ENCODE results near the gene HIP1R. TPM values are rescaled to one million over a fixed set of nuclear protein-coding genes. Genes with fewer than 3 reads are reported as not detected.
A peak's percentile ranks its signal among the peaks of the same experiment; 100 is the strongest.

The HIP1R gene
- total and polyA plus RNA-seq, 2 of the 13 experiments (the other 11 are each of a cell fraction or from before 2014, with no cell fraction given): 18.4 to 25.5 TPM

DNA sequence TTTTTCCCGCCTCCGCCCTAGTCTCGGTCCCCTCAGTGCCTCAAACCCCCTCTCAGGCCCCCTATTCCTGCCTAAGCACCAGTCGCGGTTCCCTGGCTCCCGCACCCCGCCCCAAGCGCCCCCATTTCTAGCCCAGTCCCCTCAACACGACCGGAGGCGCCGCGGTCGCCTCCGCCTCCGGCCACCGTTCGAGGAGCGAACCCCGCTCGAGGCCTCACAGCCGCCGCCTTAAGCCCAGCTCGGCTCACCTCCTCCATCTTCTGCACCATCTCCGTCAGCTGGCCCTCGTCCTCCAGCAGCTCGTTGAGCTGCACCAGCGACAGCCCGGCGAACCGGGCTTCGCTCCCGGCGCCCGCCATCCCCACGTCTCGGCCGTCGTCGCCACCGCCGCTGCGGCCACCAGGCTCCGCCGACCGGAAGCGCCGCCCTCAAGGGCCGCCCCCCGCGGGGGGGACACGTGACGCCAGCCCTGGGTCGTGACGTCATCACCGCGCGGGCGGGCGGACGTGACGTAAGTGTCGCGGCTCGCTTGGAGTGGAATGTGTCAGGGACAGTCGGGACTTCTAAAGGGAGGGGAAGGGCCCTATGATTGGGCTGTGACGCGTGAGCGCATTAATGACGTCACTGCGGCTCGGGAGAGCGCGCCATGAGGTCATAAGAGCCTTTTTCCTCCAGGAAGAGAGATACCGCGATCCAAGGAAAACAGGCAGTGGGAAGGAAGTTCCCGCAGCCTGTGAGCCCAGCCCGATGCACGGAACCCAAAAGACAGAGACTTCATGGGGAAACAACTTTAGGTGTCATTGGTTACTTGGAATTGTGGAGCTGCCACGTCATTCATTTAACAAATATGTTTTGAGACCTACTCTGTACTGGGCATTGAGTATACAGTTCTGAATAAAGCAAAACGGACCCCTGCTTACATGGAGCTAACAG is 60.7 kb downstream of the HIP1R start, which contains the start of gene VPS37B (continued):
- TF ChIP-seq, protein P1, sequence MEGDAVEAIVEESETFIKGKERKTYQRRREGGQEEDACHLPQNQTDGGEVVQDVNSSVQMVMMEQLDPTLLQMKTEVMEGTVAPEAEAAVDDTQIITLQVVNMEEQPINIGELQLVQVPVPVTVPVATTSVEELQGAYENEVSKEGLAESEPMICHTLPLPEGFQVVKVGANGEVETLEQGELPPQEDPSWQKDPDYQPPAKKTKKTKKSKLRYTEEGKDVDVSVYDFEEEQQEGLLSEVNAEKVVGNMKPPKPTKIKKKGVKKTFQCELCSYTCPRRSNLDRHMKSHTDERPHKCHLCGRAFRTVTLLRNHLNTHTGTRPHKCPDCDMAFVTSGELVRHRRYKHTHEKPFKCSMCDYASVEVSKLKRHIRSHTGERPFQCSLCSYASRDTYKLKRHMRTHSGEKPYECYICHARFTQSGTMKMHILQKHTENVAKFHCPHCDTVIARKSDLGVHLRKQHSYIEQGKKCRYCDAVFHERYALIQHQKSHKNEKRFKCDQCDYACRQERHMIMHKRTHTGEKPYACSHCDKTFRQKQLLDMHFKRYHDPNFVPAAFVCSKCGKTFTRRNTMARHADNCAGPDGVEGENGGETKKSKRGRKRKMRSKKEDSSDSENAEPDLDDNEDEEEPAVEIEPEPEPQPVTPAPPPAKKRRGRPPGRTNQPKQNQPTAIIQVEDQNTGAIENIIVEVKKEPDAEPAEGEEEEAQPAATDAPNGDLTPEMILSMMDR (CRISPR knock-in tag; IDR thresholded peaks at IDR 0.05): no peak
- TF ChIP-seq, protein P2, sequence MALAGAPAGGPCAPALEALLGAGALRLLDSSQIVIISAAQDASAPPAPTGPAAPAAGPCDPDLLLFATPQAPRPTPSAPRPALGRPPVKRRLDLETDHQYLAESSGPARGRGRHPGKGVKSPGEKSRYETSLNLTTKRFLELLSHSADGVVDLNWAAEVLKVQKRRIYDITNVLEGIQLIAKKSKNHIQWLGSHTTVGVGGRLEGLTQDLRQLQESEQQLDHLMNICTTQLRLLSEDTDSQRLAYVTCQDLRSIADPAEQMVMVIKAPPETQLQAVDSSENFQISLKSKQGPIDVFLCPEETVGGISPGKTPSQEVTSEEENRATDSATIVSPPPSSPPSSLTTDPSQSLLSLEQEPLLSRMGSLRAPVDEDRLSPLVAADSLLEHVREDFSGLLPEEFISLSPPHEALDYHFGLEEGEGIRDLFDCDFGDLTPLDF (CRISPR knock-in tag; IDR thresholded peaks at IDR 0.05): no peak
- TF ChIP-seq HNRNPK (IDR thresholded peaks at IDR 0.05; ENCODE audit: low read depth, low read length, poor library complexity, severe bottlenecking): peak; percentile 17
- peak; percentile 100 for TF ChIP-seq CREB1 (IDR thresholded peaks at IDR 0.05)
- peak; percentile 97 for TF ChIP-seq CREB1 (CRISPR knock-in tag; IDR thresholded peaks at IDR 0.05)
- TF ChIP-seq EZH2 (conservative IDR thresholded peaks at IDR 0.05; ENCODE audit: low read depth, low read length): no peak
- TF ChIP-seq, protein P3, sequence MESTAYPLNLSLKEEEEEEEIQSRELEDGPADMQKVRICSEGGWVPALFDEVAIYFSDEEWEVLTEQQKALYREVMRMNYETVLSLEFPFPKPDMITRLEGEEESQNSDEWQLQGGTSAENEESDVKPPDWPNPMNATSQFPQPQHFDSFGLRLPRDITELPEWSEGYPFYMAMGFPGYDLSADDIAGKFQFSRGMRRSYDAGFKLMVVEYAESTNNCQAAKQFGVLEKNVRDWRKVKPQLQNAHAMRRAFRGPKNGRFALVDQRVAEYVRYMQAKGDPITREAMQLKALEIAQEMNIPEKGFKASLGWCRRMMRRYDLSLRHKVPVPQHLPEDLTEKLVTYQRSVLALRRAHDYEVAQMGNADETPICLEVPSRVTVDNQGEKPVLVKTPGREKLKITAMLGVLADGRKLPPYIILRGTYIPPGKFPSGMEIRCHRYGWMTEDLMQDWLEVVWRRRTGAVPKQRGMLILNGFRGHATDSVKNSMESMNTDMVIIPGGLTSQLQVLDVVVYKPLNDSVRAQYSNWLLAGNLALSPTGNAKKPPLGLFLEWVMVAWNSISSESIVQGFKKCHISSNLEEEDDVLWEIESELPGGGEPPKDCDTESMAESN (CRISPR knock-in tag; conservative IDR thresholded peaks at IDR 0.05): peak; percentile 40; the same call in 1 of the 2 replicates
- no peak for TF ChIP-seq MEF2D (CRISPR knock-in tag; IDR thresholded peaks at IDR 0.05)
- TF ChIP-seq CENPT (CRISPR knock-in tag; IDR thresholded peaks at IDR 0.05; ENCODE audit: low read depth): no peak
- no peak for TF ChIP-seq SMAD1 (CRISPR knock-in tag; IDR thresholded peaks at IDR 0.05; ENCODE audit: borderline replicate concordance, low read depth)
- TF ChIP-seq ELF3 (CRISPR knock-in tag; IDR thresholded peaks at IDR 0.05): peak; percentile 46; the same call in 1 of the 2 replicates
- TF ChIP-seq ZNF776 (CRISPR knock-in tag; IDR thresholded peaks at IDR 0.05): no peak
- no peak for TF ChIP-seq AKAP8 (CRISPR knock-in tag; IDR thresholded peaks at IDR 0.05)
- no peak for TF ChIP-seq KAT8 (CRISPR knock-in tag; IDR thresholded peaks at IDR 0.05)
- TF ChIP-seq, protein P4, sequence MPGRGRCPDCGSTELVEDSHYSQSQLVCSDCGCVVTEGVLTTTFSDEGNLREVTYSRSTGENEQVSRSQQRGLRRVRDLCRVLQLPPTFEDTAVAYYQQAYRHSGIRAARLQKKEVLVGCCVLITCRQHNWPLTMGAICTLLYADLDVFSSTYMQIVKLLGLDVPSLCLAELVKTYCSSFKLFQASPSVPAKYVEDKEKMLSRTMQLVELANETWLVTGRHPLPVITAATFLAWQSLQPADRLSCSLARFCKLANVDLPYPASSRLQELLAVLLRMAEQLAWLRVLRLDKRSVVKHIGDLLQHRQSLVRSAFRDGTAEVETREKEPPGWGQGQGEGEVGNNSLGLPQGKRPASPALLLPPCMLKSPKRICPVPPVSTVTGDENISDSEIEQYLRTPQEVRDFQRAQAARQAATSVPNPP (CRISPR knock-in tag; IDR thresholded peaks at IDR 0.05): no peak
- TF ChIP-seq ERF (CRISPR knock-in tag; IDR thresholded peaks at IDR 0.05): peak; percentile 31; the same call in 1 of the 2 replicates
- no peak for TF ChIP-seq ZNF547 (CRISPR knock-in tag; IDR thresholded peaks at IDR 0.05)
- TF ChIP-seq, protein P5, sequence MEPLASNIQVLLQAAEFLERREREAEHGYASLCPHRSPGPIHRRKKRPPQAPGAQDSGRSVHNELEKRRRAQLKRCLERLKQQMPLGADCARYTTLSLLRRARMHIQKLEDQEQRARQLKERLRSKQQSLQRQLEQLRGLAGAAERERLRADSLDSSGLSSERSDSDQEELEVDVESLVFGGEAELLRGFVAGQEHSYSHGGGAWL (CRISPR knock-in tag; IDR thresholded peaks at IDR 0.05): 0 out of 2 replicates have a peak, but pooled peaks have one; percentile 30
- peak; percentile 64 for TF ChIP-seq POLR2G (IDR thresholded peaks at IDR 0.05; ENCODE audit: low read depth, low read length)
- TF ChIP-seq, protein P6, sequence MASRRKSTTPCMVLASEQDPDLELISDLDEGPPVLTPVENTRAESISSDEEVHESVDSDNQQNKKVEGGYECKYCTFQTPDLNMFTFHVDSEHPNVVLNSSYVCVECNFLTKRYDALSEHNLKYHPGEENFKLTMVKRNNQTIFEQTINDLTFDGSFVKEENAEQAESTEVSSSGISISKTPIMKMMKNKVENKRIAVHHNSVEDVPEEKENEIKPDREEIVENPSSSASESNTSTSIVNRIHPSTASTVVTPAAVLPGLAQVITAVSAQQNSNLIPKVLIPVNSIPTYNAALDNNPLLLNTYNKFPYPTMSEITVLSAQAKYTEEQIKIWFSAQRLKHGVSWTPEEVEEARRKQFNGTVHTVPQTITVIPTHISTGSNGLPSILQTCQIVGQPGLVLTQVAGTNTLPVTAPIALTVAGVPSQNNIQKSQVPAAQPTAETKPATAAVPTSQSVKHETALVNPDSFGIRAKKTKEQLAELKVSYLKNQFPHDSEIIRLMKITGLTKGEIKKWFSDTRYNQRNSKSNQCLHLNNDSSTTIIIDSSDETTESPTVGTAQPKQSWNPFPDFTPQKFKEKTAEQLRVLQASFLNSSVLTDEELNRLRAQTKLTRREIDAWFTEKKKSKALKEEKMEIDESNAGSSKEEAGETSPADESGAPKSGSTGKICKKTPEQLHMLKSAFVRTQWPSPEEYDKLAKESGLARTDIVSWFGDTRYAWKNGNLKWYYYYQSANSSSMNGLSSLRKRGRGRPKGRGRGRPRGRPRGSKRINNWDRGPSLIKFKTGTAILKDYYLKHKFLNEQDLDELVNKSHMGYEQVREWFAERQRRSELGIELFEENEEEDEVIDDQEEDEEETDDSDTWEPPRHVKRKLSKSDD (CRISPR knock-in tag; IDR thresholded peaks at IDR 0.05; ENCODE audit: low read depth): peak; percentile 100

Data from HepG2 (cell line).